Ramos (cell line): Measurements from ENCODE around the gene COL5A1.
"Not testable (repeated sequence)": the region's sequence is repeated elsewhere in the genome, so short reads cannot be mapped to it uniquely, and the experiment has no call there.

Source experiments
- in situ Hi-C: fragments of 300-500 bp; cut with MboI; formaldehyde crosslinking; loops from one replicate; pipeline ENCODE4 v1.14.3; 2022; ENCODE audit warnings: low sequenced_read_pairs; ENCODE audit not compliant: unreplicated experiment

Gene COL5A1

GRCh38 chr9:134670042-134670525 lies 28.5 kb downstream of the COL5A1 start:
- in situ Hi-C loops: no loop called here

- in situ Hi-C loops: no loop called here
Observed at GRCh38 chr9:134670851-134671281, 29.3 kb downstream of the COL5A1 start.

DNA sequence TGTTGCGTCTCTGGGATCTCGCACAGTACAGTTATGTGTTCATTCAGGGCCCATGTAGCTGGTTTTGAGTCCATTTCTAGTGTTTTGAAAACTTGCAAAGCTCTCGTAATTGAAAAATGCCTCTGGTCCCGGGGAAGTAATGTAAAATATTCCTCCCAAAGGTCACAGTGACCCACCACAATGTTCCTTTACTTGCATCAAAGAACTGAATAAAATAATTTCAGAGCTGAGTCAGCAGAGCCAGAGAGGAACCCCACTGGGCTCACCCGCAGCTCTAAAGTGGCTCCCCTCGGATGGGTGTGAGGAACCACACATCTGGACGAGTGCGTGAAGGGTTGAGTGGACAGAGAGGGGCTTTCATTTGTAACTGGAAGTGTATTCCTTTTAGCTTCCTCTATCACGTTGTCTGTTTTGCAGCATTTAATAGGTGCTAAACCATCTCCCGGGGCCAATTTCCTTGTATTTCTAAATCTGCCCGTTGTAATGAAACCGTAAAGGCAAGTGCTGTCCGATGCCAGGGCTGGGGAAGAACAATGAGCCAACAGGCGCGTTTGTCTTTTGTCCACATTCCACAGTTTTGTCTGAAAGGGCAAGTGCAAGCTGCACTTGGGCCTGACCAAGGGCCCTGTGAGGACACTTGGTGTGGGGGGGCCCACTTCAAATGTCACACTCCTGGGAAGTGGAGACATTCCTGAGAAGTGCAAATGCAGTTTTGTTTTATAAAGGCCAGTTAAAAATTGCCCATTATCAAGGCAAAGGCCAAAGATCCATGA lies 29.9 kb downstream of the COL5A1 start:
- in situ Hi-C loops: no loop called here

GRCh38 chr9:134676361-134676760 lies 34.8 kb downstream of the COL5A1 start:
- in situ Hi-C loops: no loop called here

DNA sequence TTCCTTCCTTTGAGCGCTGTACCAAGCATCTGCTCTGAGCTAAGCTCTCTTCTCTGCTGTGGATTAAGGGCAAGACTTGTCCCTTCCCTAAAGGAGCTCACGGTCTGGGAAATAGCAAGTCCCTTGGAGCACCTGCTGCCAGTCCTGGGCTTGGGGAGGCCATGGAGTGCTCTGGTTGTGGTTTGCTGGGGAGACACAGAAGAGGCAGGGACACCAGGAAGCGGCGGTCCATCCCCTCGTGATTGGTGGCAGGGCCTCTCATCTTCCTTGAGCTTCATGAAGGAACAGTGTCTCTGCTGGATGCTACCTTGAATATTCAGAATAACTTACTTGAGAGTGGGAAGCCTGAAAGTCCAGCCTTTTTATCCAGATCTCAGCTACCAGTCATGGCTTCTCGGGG lies 35.3 kb downstream of the COL5A1 start:
- in situ Hi-C loops: no loop called here

GRCh38 chr9:134677743-134678142 lies 36.1 kb downstream of the COL5A1 start:
- in situ Hi-C loops: no loop called here

GRCh38 chr9:134678206-134678605 lies 36.6 kb downstream of the COL5A1 start:
- in situ Hi-C loops: no loop called here

DNA sequence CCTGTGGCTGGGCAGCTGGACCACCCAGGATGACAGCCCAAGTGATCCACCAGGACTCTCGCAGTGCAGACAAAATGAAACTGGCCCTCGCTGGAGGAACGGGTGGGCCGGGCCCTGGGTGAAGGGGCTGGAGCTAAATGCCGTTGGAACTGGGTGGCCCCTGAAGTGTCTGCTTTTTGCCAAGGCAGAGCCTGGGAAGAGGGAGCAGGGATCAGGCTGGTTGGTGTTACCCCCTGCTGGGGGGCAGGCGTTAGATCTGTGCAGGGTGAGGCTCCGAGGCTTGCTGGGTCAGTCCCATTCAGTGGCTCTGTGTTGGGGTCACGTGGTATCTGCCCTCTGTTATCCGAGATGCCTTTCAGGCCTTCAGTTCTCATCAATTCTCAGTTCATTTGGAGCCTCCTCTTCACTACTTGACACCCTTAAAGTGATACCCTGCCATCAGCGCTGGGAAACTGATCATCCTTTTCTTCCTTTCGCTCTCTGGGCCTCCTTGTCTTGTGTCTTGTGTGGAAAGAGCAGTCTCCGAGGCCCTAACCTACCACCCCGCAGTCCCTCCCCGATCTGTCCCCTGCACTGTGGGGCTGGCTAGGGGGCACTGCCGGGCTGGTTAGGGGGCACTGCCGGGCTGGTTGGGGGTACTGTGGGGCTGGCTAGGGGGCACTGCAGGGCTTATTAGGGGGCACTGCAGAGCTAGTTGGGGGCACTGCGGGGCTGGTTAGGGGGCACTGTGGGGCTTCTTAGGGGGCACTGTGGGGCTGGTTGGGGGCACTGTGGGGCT lies 37.3 kb downstream of the COL5A1 start:
- in situ Hi-C loops: no loop called here

DNA sequence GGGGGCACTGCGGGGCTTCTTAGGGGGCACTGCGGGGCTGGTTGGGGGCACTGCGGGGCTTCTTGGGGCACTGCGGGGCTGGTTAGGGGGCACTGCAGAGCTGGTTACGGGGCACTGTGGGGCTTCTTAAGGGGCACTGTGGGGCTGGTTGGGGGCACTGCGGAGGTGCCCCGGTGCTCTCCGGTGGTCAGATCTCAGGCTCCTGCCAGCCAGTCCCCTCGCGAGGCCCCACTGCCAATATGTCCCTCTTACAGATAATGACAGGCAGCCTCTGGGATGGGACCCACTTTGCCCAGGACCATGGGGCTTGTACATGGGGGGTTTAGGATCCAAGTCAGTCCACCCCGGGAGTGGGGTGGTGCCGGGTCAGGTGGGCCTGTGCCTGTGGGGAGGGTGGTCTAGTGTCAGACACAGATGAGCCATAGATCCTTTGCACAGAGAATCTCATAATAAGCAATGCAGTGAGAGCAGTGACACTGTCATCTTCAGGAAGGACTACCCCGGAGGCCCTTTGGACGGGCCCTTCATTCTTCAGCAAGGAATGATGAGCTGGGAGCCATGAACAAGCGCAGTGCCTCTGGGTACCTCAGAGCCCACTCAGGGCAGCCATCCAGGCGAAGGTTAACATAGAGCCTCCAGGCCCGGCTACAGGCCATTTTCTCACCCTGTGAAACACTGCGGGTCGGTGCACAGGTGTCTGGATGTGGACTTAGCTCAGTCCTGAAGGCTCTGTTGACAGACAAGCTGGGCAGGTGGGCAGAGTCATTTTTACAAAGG lies 38.2 kb downstream of the COL5A1 start:
- in situ Hi-C loops: no loop called here

- in situ Hi-C loops: no loop called here
Observed at GRCh38 chr9:134680393-134681060, 38.9 kb downstream of the COL5A1 start.

DNA sequence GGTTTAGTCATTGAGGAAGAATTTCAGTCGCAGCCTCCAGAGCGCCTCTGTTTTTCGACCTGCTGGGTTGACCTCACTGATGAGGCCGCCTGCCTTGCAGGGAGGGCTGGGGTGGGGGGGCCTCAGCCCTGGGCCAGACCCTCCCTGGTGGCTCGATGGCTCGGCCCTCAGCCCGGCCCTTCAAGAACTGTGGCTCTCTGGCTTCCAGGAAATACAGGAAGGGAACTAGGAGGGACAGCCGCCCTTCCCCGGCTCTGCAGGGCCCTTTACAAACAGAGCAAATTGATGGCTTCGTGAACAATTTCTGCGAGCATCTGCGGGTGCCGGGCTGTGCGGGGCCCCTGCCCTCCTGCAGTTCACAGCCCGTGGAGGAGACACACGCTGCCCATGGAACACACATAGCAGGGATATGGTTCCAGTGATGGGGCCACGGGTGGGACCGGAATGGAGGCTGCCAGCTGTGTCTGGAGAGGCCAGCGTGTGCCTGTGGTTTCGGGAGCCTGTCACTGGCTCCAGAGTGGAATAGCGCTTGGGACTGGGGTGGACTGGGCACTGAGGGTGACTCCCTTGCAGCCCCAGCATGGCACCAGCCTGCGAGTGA lies 39.6 kb downstream of the COL5A1 start:
- in situ Hi-C loops: no loop called here

- in situ Hi-C loops: no loop called here
Observed at GRCh38 chr9:134682026-134682425, 40.4 kb downstream of the COL5A1 start.

- in situ Hi-C loops: no loop called here
Observed at GRCh38 chr9:134682651-134683364, 41.2 kb downstream of the COL5A1 start.

GRCh38 chr9:134683714-134684374 lies 42.2 kb downstream of the COL5A1 start:
- in situ Hi-C loops: no loop called here

DNA sequence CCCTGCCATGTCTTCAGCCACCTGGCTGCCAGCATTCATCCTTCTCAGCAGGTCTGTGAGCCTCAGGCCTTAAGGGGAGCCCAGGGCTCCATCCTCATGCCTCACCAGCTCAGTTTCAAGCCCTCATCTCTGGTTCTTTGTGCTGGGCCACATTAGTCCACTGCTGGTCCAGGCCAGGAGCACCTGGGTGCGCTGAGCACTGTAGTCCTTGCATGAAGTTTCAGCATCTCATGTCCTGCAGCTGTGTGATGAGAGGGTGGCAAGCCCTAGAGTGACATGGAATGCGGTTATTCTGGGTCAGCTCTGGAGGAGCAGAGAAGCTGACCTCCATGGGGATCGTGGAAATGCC lies 42.7 kb downstream of the COL5A1 start:
- in situ Hi-C loops: no loop called here

- in situ Hi-C loops: not testable (repeated sequence)
Observed at GRCh38 chr9:134684941-134685340, 43.3 kb downstream of the COL5A1 start.

DNA sequence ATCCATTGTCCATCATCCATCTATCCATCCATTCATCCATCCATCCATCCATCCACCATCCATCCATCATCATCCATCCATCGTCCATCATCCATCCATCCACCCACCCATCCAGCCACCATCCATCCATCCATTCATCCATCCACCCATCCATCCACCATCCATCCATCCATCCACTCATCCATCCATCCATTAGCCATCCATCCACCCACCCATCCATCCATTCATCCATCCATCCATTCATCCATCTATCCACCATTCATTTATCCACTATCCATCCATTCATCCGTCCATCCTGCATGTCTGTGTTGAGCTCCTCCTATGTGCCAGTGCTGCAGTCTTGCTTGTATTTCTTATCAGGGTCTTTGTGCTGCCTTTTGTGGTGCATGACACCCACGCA lies 44.2 kb downstream of the COL5A1 start:
- in situ Hi-C loops: no loop called here

- in situ Hi-C loops: no loop called here
Observed at GRCh38 chr9:134686896-134687295, 45.3 kb downstream of the COL5A1 start.

DNA sequence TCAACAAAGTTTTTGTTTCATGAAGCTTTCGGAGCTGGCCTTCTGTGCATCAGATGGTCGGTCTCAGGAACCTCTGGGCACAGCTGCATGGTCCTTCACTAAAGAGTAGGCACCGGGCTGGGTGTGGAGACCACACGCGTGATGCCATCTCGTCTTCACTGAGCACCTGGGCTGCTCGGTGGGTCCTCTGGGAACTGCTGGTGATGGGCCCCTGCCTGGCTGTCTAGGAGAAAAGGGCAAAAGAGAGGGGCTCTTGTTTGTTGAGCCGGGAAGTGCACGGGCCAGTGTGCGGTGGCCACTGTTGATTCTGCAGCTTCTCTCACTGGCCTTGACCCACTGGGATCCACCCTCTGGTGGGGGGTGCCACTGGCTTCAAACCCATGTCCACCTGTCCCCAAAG lies 46.0 kb downstream of the COL5A1 start:
- in situ Hi-C loops: no loop called here
